Parathyroid adenoma (tissue), 2 donors: ENCODE results near the gene RBM15B.

Experiments used
- H2AFZ ChIP-seq: fragments of 300-600 bp; sonication (generic); one replicate; pipeline ENCODE4 v1.7.0; 2017; ENCODE audit warnings: antibody characterized with exemption, mild to moderate bottlenecking
- H3K27ac ChIP-seq: fragments of 300-600 bp; sonication (generic); one replicate; pipeline ENCODE4 v1.7.0; 2017
- H3K27me3 ChIP-seq: fragments of 300-600 bp; sonication (generic); one replicate; pipeline ENCODE4 v1.7.0; 2017; ENCODE audit warnings: low read length; ENCODE audit not compliant: control insufficient read depth, insufficient read depth
- H3K36me3 ChIP-seq: fragments of 300-600 bp; sonication (generic); one replicate; pipeline ENCODE4 v1.7.0; 2017; ENCODE audit warnings: low read length; ENCODE audit not compliant: control insufficient read depth, insufficient read depth
- H3K4me1 ChIP-seq: fragments of 300-600 bp; sonication (generic); one replicate; pipeline ENCODE4 v1.7.0; 2017; ENCODE audit warnings: control low read depth
- H3K4me2 ChIP-seq: fragments of 300-600 bp; sonication (generic); one replicate; pipeline ENCODE4 v1.7.0; 2017; ENCODE audit warnings: low read length
- H3K4me3 ChIP-seq: fragments of 300-600 bp; sonication (generic); one replicate; pipeline ENCODE4 v1.7.0; 2017; ENCODE audit warnings: low read depth, low read length
- H3K79me2 ChIP-seq: fragments of 300-600 bp; sonication (generic); one replicate; pipeline ENCODE4 v1.7.0; 2017; ENCODE audit warnings: control low read depth
- H3K9ac ChIP-seq: fragments of 300-600 bp; sonication (generic); one replicate; pipeline ENCODE4 v1.7.0; 2017; ENCODE audit warnings: mild to moderate bottlenecking
- H3K9me3 ChIP-seq: fragments of 300-600 bp; sonication (generic); one replicate; pipeline ENCODE4 v1.7.0; 2017; ENCODE audit warnings: low read length; ENCODE audit not compliant: control insufficient read depth
- TF ChIP-seq, protein P1 (sequence below): fragments of 300-600 bp; sonication (generic); IDR thresholded peaks from one replicate; pipeline ENCODE4 v1.7.0; 2017; ENCODE audit warnings: antibody characterized with exemption, mild to moderate bottlenecking
- donor health status: primary hyperparathyroidism.

RBM15B gene

DNA sequence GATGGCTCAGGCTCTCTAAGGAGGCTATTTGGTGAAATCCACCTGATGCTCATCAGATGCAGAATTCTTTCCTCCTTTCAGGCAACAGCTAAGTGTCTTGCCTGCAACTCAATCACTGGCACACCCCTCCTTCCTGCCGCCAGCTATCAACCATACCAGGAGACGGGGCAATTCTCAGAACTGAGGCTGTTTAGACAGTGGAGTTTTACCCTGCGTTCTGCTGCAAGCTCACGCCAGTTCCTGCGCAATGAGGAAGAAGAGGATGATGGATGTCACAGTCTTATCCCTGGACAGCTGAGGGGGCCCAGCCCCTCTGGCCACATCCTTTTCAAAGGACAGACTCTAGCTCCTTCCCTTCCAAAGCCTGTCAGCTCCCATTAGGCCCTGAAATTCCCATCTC, 13.0 kb upstream of the RBM15B start:
- Histone ChIP-seq H3K36me3 (no peaks in the 10 kb centered on the region), H2AFZ (no peak overlapping the region), H3K9ac (no peak overlapping the region), H3K4me3 (no peak overlapping the region), H3K4me1 (no peaks in the 10 kb centered on the region), H3K79me2 (no peaks in the 10 kb centered on the region), H3K9me3 (no peaks in the 10 kb centered on the region), H3K27me3 (no peaks in the 10 kb centered on the region), H3K27ac (no peak overlapping the region), H3K4me2 (no peak overlapping the region)
- TF ChIP-seq, protein P1, sequence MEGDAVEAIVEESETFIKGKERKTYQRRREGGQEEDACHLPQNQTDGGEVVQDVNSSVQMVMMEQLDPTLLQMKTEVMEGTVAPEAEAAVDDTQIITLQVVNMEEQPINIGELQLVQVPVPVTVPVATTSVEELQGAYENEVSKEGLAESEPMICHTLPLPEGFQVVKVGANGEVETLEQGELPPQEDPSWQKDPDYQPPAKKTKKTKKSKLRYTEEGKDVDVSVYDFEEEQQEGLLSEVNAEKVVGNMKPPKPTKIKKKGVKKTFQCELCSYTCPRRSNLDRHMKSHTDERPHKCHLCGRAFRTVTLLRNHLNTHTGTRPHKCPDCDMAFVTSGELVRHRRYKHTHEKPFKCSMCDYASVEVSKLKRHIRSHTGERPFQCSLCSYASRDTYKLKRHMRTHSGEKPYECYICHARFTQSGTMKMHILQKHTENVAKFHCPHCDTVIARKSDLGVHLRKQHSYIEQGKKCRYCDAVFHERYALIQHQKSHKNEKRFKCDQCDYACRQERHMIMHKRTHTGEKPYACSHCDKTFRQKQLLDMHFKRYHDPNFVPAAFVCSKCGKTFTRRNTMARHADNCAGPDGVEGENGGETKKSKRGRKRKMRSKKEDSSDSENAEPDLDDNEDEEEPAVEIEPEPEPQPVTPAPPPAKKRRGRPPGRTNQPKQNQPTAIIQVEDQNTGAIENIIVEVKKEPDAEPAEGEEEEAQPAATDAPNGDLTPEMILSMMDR = no peak

DNA sequence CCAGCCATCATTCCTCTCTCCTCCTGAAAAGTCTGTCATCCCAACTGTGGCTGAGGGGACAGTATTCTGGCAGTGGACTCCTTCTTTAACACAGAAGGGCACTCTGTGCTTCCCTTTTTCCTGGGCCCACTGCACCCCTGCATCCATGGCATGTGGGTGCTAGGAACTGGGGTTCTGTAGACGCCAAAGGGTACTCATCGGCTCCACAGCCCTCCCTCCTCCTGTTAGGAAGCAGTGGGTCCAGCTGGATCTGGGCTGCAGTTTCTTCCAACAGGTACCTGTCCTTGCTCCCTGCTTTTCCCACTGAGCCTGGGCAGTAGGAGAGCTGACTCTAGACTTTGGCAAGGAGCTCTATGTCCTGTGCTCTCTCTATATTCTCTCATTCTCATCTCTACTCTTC, 12.4 kb upstream of the RBM15B start:
- Histone ChIP-seq H3K4me2 (no peak overlapping the region), H3K4me3 (no peak overlapping the region), H2AFZ (no peak overlapping the region), H3K79me2 (no peaks in the 10 kb centered on the region), H3K36me3 (no peaks in the 10 kb centered on the region), H3K27me3 (no peaks in the 10 kb centered on the region), H3K4me1 (peaks cover 5% of the 10 kb centered on the region), H3K9me3 (no peaks in the 10 kb centered on the region), H3K27ac (no peak overlapping the region), H3K9ac (no peak overlapping the region)
- TF ChIP-seq, protein P1 = no peak

DNA sequence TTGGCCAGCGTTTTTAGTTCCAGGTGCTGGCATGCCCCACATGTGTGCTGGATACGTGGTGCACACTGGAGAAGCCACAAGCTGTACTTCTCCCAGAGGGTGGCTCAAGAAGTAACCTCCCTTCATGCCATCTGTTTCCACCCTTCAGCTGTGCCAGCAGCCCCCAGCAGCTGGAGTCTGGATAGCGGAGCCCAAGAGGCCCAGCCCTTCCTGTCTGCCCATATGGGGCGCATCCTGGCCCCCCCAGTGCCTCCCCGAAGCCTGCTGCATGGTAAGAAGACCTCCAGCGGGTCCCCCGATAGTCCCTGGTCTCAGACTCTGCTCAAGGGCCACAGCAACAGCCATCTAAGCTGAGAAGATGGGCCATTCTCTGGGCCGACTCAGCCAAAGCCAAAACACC, 11.8 kb upstream of the RBM15B start:
- TF ChIP-seq, protein P1 = no peak
- Histone ChIP-seq H3K4me2 (no peak overlapping the region), H3K4me3 (no peak overlapping the region), H3K27me3 (no peaks in the 10 kb centered on the region), H2AFZ (no peak overlapping the region), H3K9ac (no peak overlapping the region), H3K27ac (no peak overlapping the region), H3K36me3 (no peaks in the 10 kb centered on the region), H3K4me1 (peaks cover 10% of the 10 kb centered on the region), H3K79me2 (peaks cover 2% of the 10 kb centered on the region), H3K9me3 (no peaks in the 10 kb centered on the region)

DNA sequence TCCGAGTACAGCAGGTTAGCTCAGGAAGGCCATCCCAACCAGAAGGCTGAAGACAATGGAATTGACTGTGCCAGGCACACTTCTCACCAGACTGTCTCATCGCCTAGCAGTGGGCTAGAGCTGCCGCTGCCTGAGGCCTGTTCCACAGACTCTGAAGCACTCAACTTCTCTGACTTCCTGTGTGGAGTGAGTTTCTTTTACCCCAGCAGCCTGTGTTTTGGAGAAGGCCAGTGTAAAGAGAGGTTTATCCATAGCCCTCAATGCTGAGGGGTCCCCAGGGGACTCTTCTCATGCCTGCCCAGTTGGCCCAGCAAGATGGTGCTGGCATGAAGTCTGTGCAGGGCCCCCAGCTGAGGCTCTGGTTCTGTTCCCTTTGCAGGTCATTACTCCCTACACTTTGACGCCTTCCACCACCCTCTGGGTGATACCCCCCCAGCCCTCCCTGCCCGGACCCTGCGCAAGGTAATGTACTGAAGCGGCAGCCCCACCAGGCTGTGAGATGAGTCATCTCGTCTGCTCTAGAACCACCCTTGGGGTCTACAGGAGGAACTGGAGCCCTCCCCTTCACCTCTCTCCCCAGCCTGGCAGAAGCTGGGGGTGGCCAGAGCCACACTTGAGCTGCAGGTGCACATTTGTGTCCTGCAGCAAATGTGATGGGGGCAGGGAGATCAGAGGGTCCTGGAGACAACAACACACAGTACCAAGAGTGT, 11.2 kb upstream of the RBM15B start:
- no peaks in the 10 kb centered on the region for H3K36me3 ChIP-seq
- TF ChIP-seq, protein P1 = no peak

More for the DNA sequence above, 11.2 kb upstream of the RBM15B start:
- H3K4me2 ChIP-seq = no peak overlapping the region
- no peak overlapping the region for H3K9ac ChIP-seq
- H3K4me1 ChIP-seq = peaks cover 10% of the 10 kb centered on the region
- H3K4me3 ChIP-seq = no peak overlapping the region
- no peaks in the 10 kb centered on the region for H3K27me3 ChIP-seq
- H2AFZ ChIP-seq = no peak overlapping the region
- no peak overlapping the region for H3K27ac ChIP-seq
- peaks cover 3% of the 10 kb centered on the region for H3K79me2 ChIP-seq
- H3K9me3 ChIP-seq = no peaks in the 10 kb centered on the region
